ENCODE measurements around the gene ACTL7A. TPM values are rescaled to one million over a fixed set of nuclear protein-coding genes. Genes with fewer than 3 reads are reported as not detected.
A peak's percentile ranks its signal among the peaks of the same experiment; 100 is the strongest.

The ACTL7A gene
- total and polyA plus RNA-seq, 2 of the 13 experiments (the other 11 are each of a cell fraction or from before 2014, with no cell fraction given): not detected

DNA sequence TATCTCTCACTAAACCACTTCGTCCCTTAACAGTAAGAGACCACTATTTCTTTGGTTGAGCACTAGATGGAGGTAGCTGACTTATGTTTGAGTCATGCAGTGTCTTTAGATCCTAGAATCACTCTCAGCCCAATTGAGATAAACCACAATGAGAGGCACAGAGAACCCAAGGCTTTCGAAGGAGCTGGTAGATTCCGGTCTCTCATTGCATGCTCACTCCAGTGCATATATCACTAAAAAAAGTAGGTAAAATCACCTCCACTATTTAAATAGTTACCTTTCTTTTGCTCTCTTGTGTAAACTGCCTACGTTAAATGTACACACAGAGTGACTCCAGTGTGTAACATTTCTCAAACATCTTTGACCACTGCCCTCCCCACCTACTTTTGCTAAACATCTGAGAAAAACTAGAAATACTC is 27.6 kb downstream of the ACTL7A start (continued):
- TF ChIP-seq, protein P1, sequence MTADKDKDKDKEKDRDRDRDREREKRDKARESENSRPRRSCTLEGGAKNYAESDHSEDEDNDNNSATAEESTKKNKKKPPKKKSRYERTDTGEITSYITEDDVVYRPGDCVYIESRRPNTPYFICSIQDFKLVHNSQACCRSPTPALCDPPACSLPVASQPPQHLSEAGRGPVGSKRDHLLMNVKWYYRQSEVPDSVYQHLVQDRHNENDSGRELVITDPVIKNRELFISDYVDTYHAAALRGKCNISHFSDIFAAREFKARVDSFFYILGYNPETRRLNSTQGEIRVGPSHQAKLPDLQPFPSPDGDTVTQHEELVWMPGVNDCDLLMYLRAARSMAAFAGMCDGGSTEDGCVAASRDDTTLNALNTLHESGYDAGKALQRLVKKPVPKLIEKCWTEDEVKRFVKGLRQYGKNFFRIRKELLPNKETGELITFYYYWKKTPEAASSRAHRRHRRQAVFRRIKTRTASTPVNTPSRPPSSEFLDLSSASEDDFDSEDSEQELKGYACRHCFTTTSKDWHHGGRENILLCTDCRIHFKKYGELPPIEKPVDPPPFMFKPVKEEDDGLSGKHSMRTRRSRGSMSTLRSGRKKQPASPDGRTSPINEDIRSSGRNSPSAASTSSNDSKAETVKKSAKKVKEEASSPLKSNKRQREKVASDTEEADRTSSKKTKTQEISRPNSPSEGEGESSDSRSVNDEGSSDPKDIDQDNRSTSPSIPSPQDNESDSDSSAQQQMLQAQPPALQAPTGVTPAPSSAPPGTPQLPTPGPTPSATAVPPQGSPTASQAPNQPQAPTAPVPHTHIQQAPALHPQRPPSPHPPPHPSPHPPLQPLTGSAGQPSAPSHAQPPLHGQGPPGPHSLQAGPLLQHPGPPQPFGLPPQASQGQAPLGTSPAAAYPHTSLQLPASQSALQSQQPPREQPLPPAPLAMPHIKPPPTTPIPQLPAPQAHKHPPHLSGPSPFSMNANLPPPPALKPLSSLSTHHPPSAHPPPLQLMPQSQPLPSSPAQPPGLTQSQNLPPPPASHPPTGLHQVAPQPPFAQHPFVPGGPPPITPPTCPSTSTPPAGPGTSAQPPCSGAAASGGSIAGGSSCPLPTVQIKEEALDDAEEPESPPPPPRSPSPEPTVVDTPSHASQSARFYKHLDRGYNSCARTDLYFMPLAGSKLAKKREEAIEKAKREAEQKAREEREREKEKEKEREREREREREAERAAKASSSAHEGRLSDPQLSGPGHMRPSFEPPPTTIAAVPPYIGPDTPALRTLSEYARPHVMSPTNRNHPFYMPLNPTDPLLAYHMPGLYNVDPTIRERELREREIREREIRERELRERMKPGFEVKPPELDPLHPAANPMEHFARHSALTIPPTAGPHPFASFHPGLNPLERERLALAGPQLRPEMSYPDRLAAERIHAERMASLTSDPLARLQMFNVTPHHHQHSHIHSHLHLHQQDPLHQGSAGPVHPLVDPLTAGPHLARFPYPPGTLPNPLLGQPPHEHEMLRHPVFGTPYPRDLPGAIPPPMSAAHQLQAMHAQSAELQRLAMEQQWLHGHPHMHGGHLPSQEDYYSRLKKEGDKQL (CRISPR knock-in tag; IDR thresholded peaks at IDR 0.05; ENCODE audit: low read depth): peak; percentile 66
- no peak for TF ChIP-seq HHEX (CRISPR knock-in tag; IDR thresholded peaks at IDR 0.05)
- no peak for TF ChIP-seq SALL2 (CRISPR knock-in tag; IDR thresholded peaks at IDR 0.05)
- no peak for TF ChIP-seq HNRNPUL1 (IDR thresholded peaks at IDR 0.05; ENCODE audit: low read depth, low read length)
- TF ChIP-seq, protein P2, sequence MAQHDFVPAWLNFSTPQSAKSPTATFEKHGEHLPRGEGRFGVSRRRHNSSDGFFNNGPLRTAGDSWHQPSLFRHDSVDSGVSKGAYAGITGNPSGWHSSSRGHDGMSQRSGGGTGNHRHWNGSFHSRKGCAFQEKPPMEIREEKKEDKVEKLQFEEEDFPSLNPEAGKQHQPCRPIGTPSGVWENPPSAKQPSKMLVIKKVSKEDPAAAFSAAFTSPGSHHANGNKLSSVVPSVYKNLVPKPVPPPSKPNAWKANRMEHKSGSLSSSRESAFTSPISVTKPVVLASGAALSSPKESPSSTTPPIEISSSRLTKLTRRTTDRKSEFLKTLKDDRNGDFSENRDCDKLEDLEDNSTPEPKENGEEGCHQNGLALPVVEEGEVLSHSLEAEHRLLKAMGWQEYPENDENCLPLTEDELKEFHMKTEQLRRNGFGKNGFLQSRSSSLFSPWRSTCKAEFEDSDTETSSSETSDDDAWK (CRISPR knock-in tag; IDR thresholded peaks at IDR 0.05): no peak
- TF ChIP-seq, protein P3, sequence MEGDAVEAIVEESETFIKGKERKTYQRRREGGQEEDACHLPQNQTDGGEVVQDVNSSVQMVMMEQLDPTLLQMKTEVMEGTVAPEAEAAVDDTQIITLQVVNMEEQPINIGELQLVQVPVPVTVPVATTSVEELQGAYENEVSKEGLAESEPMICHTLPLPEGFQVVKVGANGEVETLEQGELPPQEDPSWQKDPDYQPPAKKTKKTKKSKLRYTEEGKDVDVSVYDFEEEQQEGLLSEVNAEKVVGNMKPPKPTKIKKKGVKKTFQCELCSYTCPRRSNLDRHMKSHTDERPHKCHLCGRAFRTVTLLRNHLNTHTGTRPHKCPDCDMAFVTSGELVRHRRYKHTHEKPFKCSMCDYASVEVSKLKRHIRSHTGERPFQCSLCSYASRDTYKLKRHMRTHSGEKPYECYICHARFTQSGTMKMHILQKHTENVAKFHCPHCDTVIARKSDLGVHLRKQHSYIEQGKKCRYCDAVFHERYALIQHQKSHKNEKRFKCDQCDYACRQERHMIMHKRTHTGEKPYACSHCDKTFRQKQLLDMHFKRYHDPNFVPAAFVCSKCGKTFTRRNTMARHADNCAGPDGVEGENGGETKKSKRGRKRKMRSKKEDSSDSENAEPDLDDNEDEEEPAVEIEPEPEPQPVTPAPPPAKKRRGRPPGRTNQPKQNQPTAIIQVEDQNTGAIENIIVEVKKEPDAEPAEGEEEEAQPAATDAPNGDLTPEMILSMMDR (CRISPR knock-in tag; IDR thresholded peaks at IDR 0.05): peak; percentile 76
- no peak for TF ChIP-seq RBM39 (IDR thresholded peaks at IDR 0.05; ENCODE audit: low read depth, low read length, poor library complexity, severe bottlenecking)
- 0 out of 2 replicates have a peak, but pooled peaks have one; percentile 28 for TF ChIP-seq ZMYM4 (CRISPR knock-in tag; IDR thresholded peaks at IDR 0.05)
- TF ChIP-seq, protein P4, sequence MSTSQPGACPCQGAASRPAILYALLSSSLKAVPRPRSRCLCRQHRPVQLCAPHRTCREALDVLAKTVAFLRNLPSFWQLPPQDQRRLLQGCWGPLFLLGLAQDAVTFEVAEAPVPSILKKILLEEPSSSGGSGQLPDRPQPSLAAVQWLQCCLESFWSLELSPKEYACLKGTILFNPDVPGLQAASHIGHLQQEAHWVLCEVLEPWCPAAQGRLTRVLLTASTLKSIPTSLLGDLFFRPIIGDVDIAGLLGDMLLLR (CRISPR knock-in tag; IDR thresholded peaks at IDR 0.05): no peak
- no peak for TF ChIP-seq XBP1 (CRISPR knock-in tag; IDR thresholded peaks at IDR 0.05)
- no peak for TF ChIP-seq NFE2 (CRISPR knock-in tag; IDR thresholded peaks at IDR 0.05)
- no peak for TF ChIP-seq ZNF543 (CRISPR knock-in tag; IDR thresholded peaks at IDR 0.05)
- TF ChIP-seq, protein P5, sequence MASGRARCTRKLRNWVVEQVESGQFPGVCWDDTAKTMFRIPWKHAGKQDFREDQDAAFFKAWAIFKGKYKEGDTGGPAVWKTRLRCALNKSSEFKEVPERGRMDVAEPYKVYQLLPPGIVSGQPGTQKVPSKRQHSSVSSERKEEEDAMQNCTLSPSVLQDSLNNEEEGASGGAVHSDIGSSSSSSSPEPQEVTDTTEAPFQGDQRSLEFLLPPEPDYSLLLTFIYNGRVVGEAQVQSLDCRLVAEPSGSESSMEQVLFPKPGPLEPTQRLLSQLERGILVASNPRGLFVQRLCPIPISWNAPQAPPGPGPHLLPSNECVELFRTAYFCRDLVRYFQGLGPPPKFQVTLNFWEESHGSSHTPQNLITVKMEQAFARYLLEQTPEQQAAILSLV (CRISPR knock-in tag; IDR thresholded peaks at IDR 0.05; ENCODE audit: borderline replicate concordance): no peak
- TF ChIP-seq, protein P6, sequence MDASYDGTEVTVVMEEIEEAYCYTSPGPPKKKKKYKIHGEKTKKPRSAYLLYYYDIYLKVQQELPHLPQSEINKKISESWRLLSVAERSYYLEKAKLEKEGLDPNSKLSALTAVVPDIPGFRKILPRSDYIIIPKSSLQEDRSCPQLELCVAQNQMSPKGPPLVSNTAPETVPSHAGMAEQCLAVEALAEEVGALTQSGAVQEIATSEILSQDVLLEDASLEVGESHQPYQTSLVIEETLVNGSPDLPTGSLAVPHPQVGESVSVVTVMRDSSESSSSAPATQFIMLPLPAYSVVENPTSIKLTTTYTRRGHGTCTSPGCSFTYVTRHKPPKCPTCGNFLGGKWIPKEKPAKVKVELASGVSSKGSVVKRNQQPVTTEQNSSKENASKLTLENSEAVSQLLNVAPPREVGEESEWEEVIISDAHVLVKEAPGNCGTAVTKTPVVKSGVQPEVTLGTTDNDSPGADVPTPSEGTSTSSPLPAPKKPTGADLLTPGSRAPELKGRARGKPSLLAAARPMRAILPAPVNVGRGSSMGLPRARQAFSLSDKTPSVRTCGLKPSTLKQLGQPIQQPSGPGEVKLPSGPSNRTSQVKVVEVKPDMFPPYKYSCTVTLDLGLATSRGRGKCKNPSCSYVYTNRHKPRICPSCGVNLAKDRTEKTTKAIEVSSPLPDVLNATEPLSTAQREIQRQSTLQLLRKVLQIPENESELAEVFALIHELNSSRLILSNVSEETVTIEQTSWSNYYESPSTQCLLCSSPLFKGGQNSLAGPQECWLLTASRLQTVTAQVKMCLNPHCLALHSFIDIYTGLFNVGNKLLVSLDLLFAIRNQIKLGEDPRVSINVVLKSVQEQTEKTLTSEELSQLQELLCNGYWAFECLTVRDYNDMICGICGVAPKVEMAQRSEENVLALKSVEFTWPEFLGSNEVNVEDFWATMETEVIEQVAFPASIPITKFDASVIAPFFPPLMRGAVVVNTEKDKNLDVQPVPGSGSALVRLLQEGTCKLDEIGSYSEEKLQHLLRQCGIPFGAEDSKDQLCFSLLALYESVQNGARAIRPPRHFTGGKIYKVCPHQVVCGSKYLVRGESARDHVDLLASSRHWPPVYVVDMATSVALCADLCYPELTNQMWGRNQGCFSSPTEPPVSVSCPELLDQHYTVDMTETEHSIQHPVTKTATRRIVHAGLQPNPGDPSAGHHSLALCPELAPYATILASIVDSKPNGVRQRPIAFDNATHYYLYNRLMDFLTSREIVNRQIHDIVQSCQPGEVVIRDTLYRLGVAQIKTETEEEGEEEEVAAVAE (CRISPR knock-in tag; IDR thresholded peaks at IDR 0.05; ENCODE audit: borderline replicate concordance): no peak
- TF ChIP-seq ZBTB7B (CRISPR knock-in tag; IDR thresholded peaks at IDR 0.05): no peak

Measured in HepG2 (cell line).